PC-3 (cell line): ENCODE results near the gene ANGPT4. TPM values are rescaled to one million over a fixed set of nuclear protein-coding genes. Genes with fewer than 3 reads are reported as not detected.

Source experiments
- ATAC-seq: fragments of 200-7000 bp; cut with Tn5 transposase; 2 replicates; pipeline ENCODE4 v1.9.1; 2020; ENCODE audit warnings: mild to moderate bottlenecking, moderate library complexity
- BruUV-seq: library from RNA; stranded (reverse); fragments of 400-500 nt; replicated peaks from 2 replicates; lab custom pipeline; 2021; lab: Mats Ljungman, UMichigan
- CTCF ChIA-PET: fragments of 300-600 bp; sonication (Branson Sonifier 250); formaldehyde crosslinking; loops from one replicate; lab custom pipeline; 2022; ENCODE audit warnings: antibody characterized with exemption; lab: Charles Lee
- POLR2A ChIA-PET: fragments of 300-600 bp; sonication (Branson Sonifier 250); formaldehyde crosslinking; loops from one replicate; lab custom pipeline; 2022; ENCODE audit warnings: antibody characterized with exemption; ENCODE audit not compliant: unreplicated experiment; lab: Charles Lee
- DNase-seq: peaks from one replicate; pipeline ENCODE4 v3.0.0-alpha.2; 2015
- H2AFZ ChIP-seq: fragments of 300-600 bp; sonication (generic); 2 replicates; pipeline ENCODE4 v1.6.0; 2016; ENCODE audit warnings: antibody characterized with exemption, low read length
- H3F3A ChIP-seq: fragments of 300-600 bp; sonication (generic); one replicate; pipeline ENCODE4 v1.6.0; 2017; ENCODE audit warnings: antibody characterized with exemption, low read length, control low read depth, mild to moderate bottlenecking; ENCODE audit not compliant: unreplicated experiment
- H3K27ac ChIP-seq: fragments of 300-600 bp; sonication (generic); 2 replicates; pipeline ENCODE4 v1.5.1; 2016; ENCODE audit warnings: mild to moderate bottlenecking, low read length
- H3K27me3 ChIP-seq: fragments of 300-600 bp; sonication (generic); 2 replicates; pipeline ENCODE4 v1.6.1; 2016; ENCODE audit warnings: low read length, mixed read lengths
- H3K36me3 ChIP-seq: fragments of 300-600 bp; sonication (generic); 2 replicates; pipeline ENCODE4 v1.6.1; 2016; ENCODE audit warnings: low read depth, mixed run types, low read length, mixed read lengths
- H3K4me1 ChIP-seq: fragments of 300-600 bp; sonication (generic); 2 replicates; pipeline ENCODE4 v1.5.1; 2016; ENCODE audit warnings: low read length; ENCODE audit not compliant: insufficient read depth
- H3K4me2 ChIP-seq: fragments of 300-600 bp; sonication (generic); 2 replicates; pipeline ENCODE4 v1.6.0; 2016; ENCODE audit warnings: low read length
- H3K4me3 ChIP-seq: fragments of 300-600 bp; sonication (generic); 2 replicates; pipeline ENCODE4 v1.5.1; 2016; ENCODE audit warnings: mild to moderate bottlenecking, low read length, mixed read lengths
- H3K79me2 ChIP-seq: fragments of 300-600 bp; sonication (generic); 2 replicates; pipeline ENCODE4 v1.6.1; 2017; ENCODE audit warnings: low read length, mixed read lengths
- H3K9ac ChIP-seq: fragments of 300-600 bp; sonication (generic); 2 replicates; pipeline ENCODE4 v1.6.0; 2016; ENCODE audit warnings: mild to moderate bottlenecking, low read length
- H3K9me2 ChIP-seq: fragments of 300-600 bp; sonication (generic); replicated peaks from 2 replicates; pipeline ENCODE4 v1.6.1; 2016; ENCODE audit warnings: mixed run types, low read length, mixed read lengths
- H3K9me3 ChIP-seq: fragments of 300-600 bp; sonication (generic); 2 replicates; pipeline ENCODE4 v1.6.1; 2016; ENCODE audit warnings: low read length, mixed read lengths
- H4K20me1 ChIP-seq: fragments of 300-600 bp; sonication (generic); 2 replicates; pipeline ENCODE4 v1.6.1; 2016; ENCODE audit warnings: low read length, mixed read lengths
- CTCF ChIP-seq: fragments of 300-600 bp; sonication (generic); conservative IDR thresholded peaks from 2 replicates; pipeline ENCODE4 v1.5.1; 2017; ENCODE audit warnings: antibody characterized with exemption, low read depth, mild to moderate bottlenecking, low read length
- EZH2 ChIP-seq: fragments of 300-600 bp; sonication (generic); IDR thresholded peaks from one replicate; pipeline ENCODE4 v1.6.1; 2017; ENCODE audit warnings: antibody characterized with exemption, mild to moderate bottlenecking, low read length; ENCODE audit not compliant: unreplicated experiment
- EZH2phosphoT487 ChIP-seq: fragments of 300-600 bp; sonication (generic); IDR thresholded peaks from 2 replicates; pipeline ENCODE4 v1.6.1; 2018; ENCODE audit warnings: mild to moderate bottlenecking, antibody characterized with exemption, low read length, borderline replicate concordance
- intact Hi-C: fragments of 100-400 bp; cut with micrococcal nuclease; formaldehyde crosslinking; loops from 2 replicates; pipeline ENCODE4 v1.9.0; 2023
- total RNA-seq: library from RNA; depleted of rRNA; stranded (reverse); fragments of >200 nt; gene quantifications from 2 replicates; pipeline ENCODE4 v1.2.3, GENCODE V29; 2014

ANGPT4 gene
- total RNA-seq, 1 experiment from 2014 or later, result not detected

- Histone ChIP-seq H3K9me2 (no peaks in the 10 kb centered on the region), H3K4me2 (no peak overlapping the region), H4K20me1 (no peaks in the 10 kb centered on the region), H3K9me3 (no peaks in the 10 kb centered on the region), H3K79me2 (no peaks in the 10 kb centered on the region), H3K36me3 (no peaks in the 10 kb centered on the region), H3K27ac (no peak overlapping the region), H2AFZ (no peak overlapping the region), H3F3A (no peaks in the 10 kb centered on the region), H3K4me1 (no peaks in the 10 kb centered on the region), H3K9ac (no peak overlapping the region), H3K27me3 (peaks cover 84% of the 10 kb centered on the region), H3K4me3 (no peak overlapping the region)
- CTCF ChIA-PET, result no interaction called here
- DNase-seq, result no peak
- BruUV-seq, result no TSS peak
- TF ChIP-seq EZH2phosphoT487 (no peak), EZH2 (no peak), CTCF (no peak)
- intact Hi-C loops, result no loop called here
- ATAC-seq, result no peak
- POLR2A ChIA-PET, result no interaction called here
Observed at GRCh38 chr20:962223-962622, 46.1 kb upstream of the ANGPT4 start.

GRCh38 chr20:961768-962167 is 45.6 kb upstream of the ANGPT4 start:
- Histone ChIP-seq H3K9ac (no peak overlapping the region), H3K4me1 (no peaks in the 10 kb centered on the region), H3K9me3 (no peaks in the 10 kb centered on the region), H2AFZ (no peak overlapping the region), H3K27ac (no peak overlapping the region), H3F3A (no peaks in the 10 kb centered on the region), H4K20me1 (no peaks in the 10 kb centered on the region), H3K9me2 (no peaks in the 10 kb centered on the region), H3K27me3 (peaks cover 83% of the 10 kb centered on the region), H3K4me3 (no peak overlapping the region), H3K79me2 (no peaks in the 10 kb centered on the region), H3K36me3 (no peaks in the 10 kb centered on the region), H3K4me2 (no peak overlapping the region)
- CTCF ChIA-PET, result no interaction called here
- no TSS peak for BruUV-seq
- no peak for DNase-seq
- POLR2A ChIA-PET, result no interaction called here
- intact Hi-C loops, result no loop called here
- ATAC-seq, result no peak
- TF ChIP-seq EZH2 (no peak), CTCF (no peak), EZH2phosphoT487 (no peak)

DNA sequence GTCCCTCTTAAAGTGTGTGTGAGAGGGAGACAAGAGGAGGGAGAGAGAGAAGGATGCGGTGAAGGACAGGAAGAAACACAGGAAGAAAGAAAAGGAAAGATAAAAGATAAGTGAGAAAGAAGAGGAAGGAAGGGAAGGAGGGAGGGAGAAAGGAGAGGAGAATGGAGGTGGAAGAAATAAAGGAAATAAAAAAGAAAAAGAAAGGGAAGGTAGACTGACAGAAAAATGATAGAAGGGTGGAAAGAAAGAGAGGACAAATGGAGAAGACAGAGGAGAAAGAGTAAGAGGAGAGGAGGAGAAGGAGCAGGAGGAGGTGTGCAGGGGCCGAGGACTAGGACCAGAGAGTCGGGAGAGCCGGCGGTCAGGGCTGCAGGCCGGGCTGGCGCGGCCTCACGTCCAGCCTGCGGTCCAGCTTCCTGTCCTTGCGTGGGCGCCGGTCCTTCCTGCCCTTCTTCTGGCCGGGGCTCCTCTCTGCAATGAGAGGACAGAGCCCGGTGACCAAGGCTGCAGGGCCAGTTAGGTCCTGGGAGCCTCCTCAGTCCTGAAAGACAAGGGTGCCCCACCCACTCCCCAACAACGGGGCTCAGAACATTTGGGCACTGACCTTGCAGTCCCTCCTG is 44.0 kb upstream of the ANGPT4 start:
- POLR2A ChIA-PET, result no interaction called here
- CTCF ChIA-PET, result no interaction called here

More for the DNA sequence above, 44.0 kb upstream of the ANGPT4 start:
- ATAC-seq (no peak), DNase-seq (no peak)
- no peak for TF ChIP-seq EZH2
- TF ChIP-seq EZH2phosphoT487, result no peak
- no peak for TF ChIP-seq CTCF
- H3K36me3 ChIP-seq, result no peaks in the 10 kb centered on the region
- no peaks in the 10 kb centered on the region for H3K4me1 ChIP-seq
- no peak overlapping the region for H3K4me3 ChIP-seq
- no peak overlapping the region for H3K9ac ChIP-seq
- H3F3A ChIP-seq, result no peaks in the 10 kb centered on the region
- peaks cover 67% of the 10 kb centered on the region for H3K27me3 ChIP-seq
- no peaks in the 10 kb centered on the region for H3K9me3 ChIP-seq
- no peak overlapping the region for H3K4me2 ChIP-seq
- no peaks in the 10 kb centered on the region for H3K79me2 ChIP-seq
- no peak overlapping the region for H2AFZ ChIP-seq
- H3K27ac ChIP-seq, result no peak overlapping the region
- H4K20me1 ChIP-seq, result no peaks in the 10 kb centered on the region
- BruUV-seq, result no TSS peak
- no peaks in the 10 kb centered on the region for H3K9me2 ChIP-seq
- intact Hi-C loops, result loop anchor here (10.0 kb wide), 1 partner anchor 225 kb away; the partner anchor contains the start of gene TMEM74B
